Measurements from ENCODE around the gene LRRC8C.

- TF ChIP-seq POLR2AphosphoS5 (IDR thresholded peaks at IDR 0.05; ENCODE audit: borderline replicate concordance, low read depth, low read length) (no peak), EZH2 (IDR thresholded peaks at IDR 0.05) (no peak), FOXP2 (optimal IDR thresholded peaks at IDR 0.05; ENCODE audit: control extremely low read depth, extremely low read length, insufficient read depth) (no peak)
Measured at GRCh38 chr1:89687254-89687653, 54.3 kb downstream of the LRRC8C start.
